HEK293 (cell line): Measurements from ENCODE around the gene IDI2.

ENCODE experiments used
- CTCF ChIA-PET: fragments of 350-600 bp; formaldehyde crosslinking; extraction: SDS; loops from one replicate; lab custom pipeline; 2021; ENCODE audit warnings: antibody characterized with exemption; lab: Yijun Ruan, JAX
- POLR2A ChIA-PET: fragments of 300-600 bp; formaldehyde crosslinking; extraction: SDS; loops from one replicate; lab custom pipeline; 2020; ENCODE audit warnings: antibody characterized with exemption, inconsistent platforms; lab: Yijun Ruan, JAX
- H3K27ac ChIP-seq: fragments of 200-500 bp; sonication (Bioruptor generic); 2 replicates; pipeline ENCODE4 v1.5.1; 2014; ENCODE audit warnings: low read depth, low read length, control low read depth, inconsistent platforms; ENCODE audit errors: extremely low read depth
- H3K36me3 ChIP-seq, 2 experiments: fragments of 200-500 bp in 1 of 2; sonication (Bioruptor generic) in 1 of 2; 1 replicate in 1 of 2; 2 replicates in 1 of 2; pipeline ENCODE4 v1.5.1; 2014 to 2017; ENCODE audit warnings: inconsistent platforms in 2 of 2, low read length in 2 of 2; ENCODE audit not compliant: control insufficient read depth in 2 of 2, insufficient read depth in 1 of 2
- H3K4me1 ChIP-seq: fragments of 200-500 bp; sonication (Bioruptor generic); 2 replicates; pipeline ENCODE4 v1.5.1; 2014; ENCODE audit warnings: mild to moderate bottlenecking, low read length, inconsistent platforms; ENCODE audit not compliant: control insufficient read depth, insufficient read depth
- H3K4me3 ChIP-seq: 2 replicates; pipeline ENCODE4 v1.5.1; 2011; ENCODE audit warnings: low read depth, mild to moderate bottlenecking, control low read depth, low read length, moderate library complexity
- H3K9me3 ChIP-seq: fragments of 200-500 bp; sonication (Bioruptor generic); 2 replicates; pipeline ENCODE4 v1.5.1; 2014; ENCODE audit warnings: low read depth, low read length, inconsistent platforms; ENCODE audit not compliant: control insufficient read depth, insufficient read depth
- EGR2 ChIP-seq: fragments of 450-650 bp; formaldehyde crosslinking; IDR thresholded peaks from 2 replicates; pipeline ENCODE4 v1.5.1; 2016; ENCODE audit warnings: low read depth, missing biosample characterization, missing genetic modification characterization
- ELK4 ChIP-seq: IDR thresholded peaks from 2 replicates; pipeline ENCODE4 v1.6.1; 2011; ENCODE audit warnings: mild to moderate bottlenecking, low read depth, low read length, borderline replicate concordance
- GFI1B ChIP-seq: fragments of 450-650 bp; formaldehyde crosslinking; IDR thresholded peaks from 2 replicates; pipeline ENCODE4 v1.5.1; 2016; ENCODE audit warnings: missing biosample characterization, missing genetic modification characterization
- HIC1 ChIP-seq: fragments of 450-650 bp; formaldehyde crosslinking; IDR thresholded peaks from 2 replicates; pipeline ENCODE4 v1.5.1; 2016; ENCODE audit warnings: missing biosample characterization, missing genetic modification characterization
- MEIS1 ChIP-seq: sonication (generic); formaldehyde crosslinking; IDR thresholded peaks from 2 replicates; pipeline ENCODE4 v1.8.1; 2022; ENCODE audit warnings: missing genetic modification reagents, mild to moderate bottlenecking, borderline replicate concordance
- OVOL3 ChIP-seq: fragments of 450-650 bp; formaldehyde crosslinking; IDR thresholded peaks from 2 replicates; pipeline ENCODE4 v1.5.1; 2016; ENCODE audit warnings: missing biosample characterization, missing genetic modification characterization
- SCRT1 ChIP-seq: fragments of 450-650 bp; formaldehyde crosslinking; IDR thresholded peaks from 2 replicates; pipeline ENCODE4 v1.5.1; 2016; ENCODE audit warnings: missing biosample characterization, missing genetic modification characterization, borderline replicate concordance
- SCRT2 ChIP-seq: fragments of 450-650 bp; formaldehyde crosslinking; IDR thresholded peaks from 2 replicates; pipeline ENCODE4 v1.5.1; 2016; ENCODE audit warnings: missing biosample characterization, missing genetic modification characterization
- SP7 ChIP-seq: fragments of 450-650 bp; formaldehyde crosslinking; IDR thresholded peaks from 2 replicates; pipeline ENCODE4 v1.5.1; 2016; ENCODE audit warnings: missing biosample characterization, missing genetic modification characterization
- ZBTB26 ChIP-seq: fragments of 450-650 bp; formaldehyde crosslinking; optimal IDR thresholded peaks from 2 replicates; pipeline ENCODE3; 2016; ENCODE audit warnings: missing biosample characterization, mild to moderate bottlenecking, missing genetic modification characterization
- ZEB2 ChIP-seq: fragments of 450-650 bp; formaldehyde crosslinking; IDR thresholded peaks from 2 replicates; pipeline ENCODE4 v1.5.1; 2016; ENCODE audit warnings: missing biosample characterization, missing genetic modification characterization
- ZFHX2 ChIP-seq: fragments of 450-650 bp; formaldehyde crosslinking; conservative IDR thresholded peaks from 2 replicates; pipeline ENCODE4 v1.5.1; 2016; ENCODE audit warnings: missing biosample characterization, missing genetic modification characterization
- ZNF121 ChIP-seq: fragments of 450-650 bp; formaldehyde crosslinking; IDR thresholded peaks from 2 replicates; pipeline ENCODE4 v1.5.1; 2016; ENCODE audit warnings: missing biosample characterization, missing genetic modification characterization
- ZNF157 ChIP-seq: fragments of 450-650 bp; formaldehyde crosslinking; IDR thresholded peaks from 2 replicates; pipeline ENCODE4 v1.5.1; 2016; ENCODE audit warnings: missing biosample characterization, missing genetic modification characterization
- ZNF18 ChIP-seq: fragments of 450-650 bp; formaldehyde crosslinking; IDR thresholded peaks from 2 replicates; pipeline ENCODE4 v1.5.1; 2016; ENCODE audit warnings: missing biosample characterization, missing genetic modification characterization
- ZNF274 ChIP-seq, 2 experiments: fragments of 200-500 bp in 1 of 2; fragments of 450-650 bp in 1 of 2; sonication (Bioruptor generic) in 1 of 2; formaldehyde crosslinking in 1 of 2; IDR thresholded peaks; 2 replicates each; pipeline versions ENCODE4 v1.5.1 to v1.6.1; 2014 to 2016; ENCODE audit warnings: borderline replicate concordance in 1 of 2, inconsistent platforms in 1 of 2, low read length in 1 of 2, missing biosample characterization in 1 of 2, missing genetic modification characterization in 1 of 2
- ZNF324 ChIP-seq: fragments of 450-650 bp; formaldehyde crosslinking; IDR thresholded peaks from 2 replicates; pipeline ENCODE4 v1.5.1; 2016; ENCODE audit warnings: missing biosample characterization, missing genetic modification characterization
- ZNF362 ChIP-seq: fragments of 450-650 bp; formaldehyde crosslinking; IDR thresholded peaks from 2 replicates; pipeline ENCODE4 v1.5.1; 2016; ENCODE audit warnings: missing biosample characterization, missing genetic modification characterization
- ZNF473 ChIP-seq: fragments of 450-650 bp; formaldehyde crosslinking; IDR thresholded peaks from 2 replicates; pipeline ENCODE4 v1.5.1; 2017; ENCODE audit warnings: missing biosample characterization, missing genetic modification characterization
- ZNF560 ChIP-seq: fragments of 450-650 bp; formaldehyde crosslinking; IDR thresholded peaks from 2 replicates; pipeline ENCODE4 v1.5.1; 2017; ENCODE audit warnings: missing biosample characterization, missing genetic modification characterization, borderline replicate concordance
- ZNF645 ChIP-seq: fragments of 450-650 bp; formaldehyde crosslinking; IDR thresholded peaks from 2 replicates; pipeline ENCODE4; 2016; ENCODE audit warnings: missing biosample characterization, missing genetic modification characterization
- ZNF701 ChIP-seq: fragments of 450-650 bp; formaldehyde crosslinking; IDR thresholded peaks from 2 replicates; pipeline ENCODE4 v1.5.1; 2016; ENCODE audit warnings: missing biosample characterization, missing genetic modification characterization

IDI2 gene

GRCh38 chr10:992467-992866 lies 33.2 kb downstream of the IDI2 start (continued):
- TF ChIP-seq ELK4 (no peak), ZNF560 (no peak), OVOL3 (no peak), ZNF324 (tag by site-specific recombination) (no peak)
- TF ChIP-seq, all 188 proteins: peak for 0

GRCh38 chr10:990808-991207 lies 34.9 kb downstream of the IDI2 start:
- TF ChIP-seq ZNF701 (no peak), ZNF274 (IDR thresholded peaks at IDR 0.05; ENCODE audit: low read length) (no peak), ZNF274 (tag by site-specific recombination; IDR thresholded peaks at IDR 0.05; ENCODE audit: borderline replicate concordance) (no peak), ZNF473 (no peak), ZNF157 (no peak), ZNF121 (tag by site-specific recombination) (0 out of 2 replicates have a peak, but pooled peaks have one; percentile 3)
- H3K4me3 ChIP-seq = no peak overlapping the region

GRCh38 chr10:988667-989545 lies 36.8 kb downstream of the IDI2 start:
- Histone ChIP-seq H3K36me3 (peaks cover 18 to 32% of the 10 kb centered on the region in 2 experiments), H3K4me1 (peaks cover 2% of the 10 kb centered on the region; the same call in 1 of the 2 replicates), H3K4me3 (peak overlapping the region; percentile 74), H3K9me3 (no peaks in the 10 kb centered on the region), H3K27ac (peak overlapping the region; percentile 78; the same call in 1 of the 2 replicates)
- ChIA-PET POLR2A (interaction anchor here (0.6 to 1.3 kb wide), 5 partner anchors 8 to 637 kb away, joined by 3 to 6 read pairs (median 3); partner anchors contain the start of gene IDI1), CTCF (interaction anchor here (0.5 to 0.7 kb wide), 4 partner anchors 56 to 384 kb away, joined by 3 to 5 read pairs (median 3); no protein-coding TSS in a partner anchor)
- TF ChIP-seq EGR2 (tag by site-specific recombination) (no peak), SCRT1 (no peak; the same call in 1 of the 2 replicates), ZNF362 (tag by site-specific recombination) (peak; percentile 76; the same call in 1 of the 2 replicates), ZNF645 (tag by site-specific recombination) (no peak), ZBTB26 (peak; percentile 48), SCRT2 (tag by site-specific recombination) (peak; percentile 63; the same call in 1 of the 2 replicates), SP7 (0 out of 2 replicates have a peak, but pooled peaks have one; percentile 7), ZEB2 (no peak), HIC1 (tag by site-specific recombination) (0 out of 2 replicates have a peak, but pooled peaks have one; percentile 29), ZFHX2 (tag by site-specific recombination) (peak; percentile 18; the same call in 1 of the 2 replicates), GFI1B (no peak), ZNF18 (0 out of 2 replicates have a peak, but pooled peaks have one; percentile 7), MEIS1 (CRISPR knock-in tag) (no peak)

More at GRCh38 chr10:990808-991207, 34.9 kb downstream of the IDI2 start:
- ChIA-PET POLR2A (interaction anchor here (0.7 kb wide), 3 partner anchors 52 to 59 kb away, joined by 3 to 6 read pairs (median 6); no protein-coding TSS in a partner anchor), CTCF (no interaction called here)
- Histone ChIP-seq H3K9me3 (no peaks in the 10 kb centered on the region), H3K36me3 (peaks cover 37 to 45% of the 10 kb centered on the region in 2 experiments), H3K27ac (no peak overlapping the region), H3K4me1 (peaks cover 2% of the 10 kb centered on the region; the same call in 1 of the 2 replicates)
